Right lobe of liver (tissue), 4 donors: ENCODE measurements around the gene ZER1.

Source experiments
- POLR2A ChIP-seq: fragments of 450-650 bp; IDR thresholded peaks from one replicate; pipeline ENCODE4 v1.6.1; 2017; ENCODE audit warnings: antibody characterized with exemption, mild to moderate bottlenecking
- TF ChIP-seq, protein P1 (sequence below), 4 donors: fragments of 200-600 bp in 3 of 4; fragments of 450-650 bp in 1 of 4; IDR thresholded peaks; one replicate each; pipeline versions ENCODE4 v1.5.1 to v1.8.0; 2016 to 2022; ENCODE audit warnings: antibody characterized with exemption in 4 of 4, mild to moderate bottlenecking in 2 of 4
- donor health status: DM: no; HTN: no; CAD: no.
- donor health status: DM: no; HTN: no; CAD: no.
- donor health status: DM: no; HTN: yes; CAD: no.

GRCh38 chr9:128727640-128728248 is 44.0 kb downstream of the ZER1 start:
- TF ChIP-seq, protein P1, sequence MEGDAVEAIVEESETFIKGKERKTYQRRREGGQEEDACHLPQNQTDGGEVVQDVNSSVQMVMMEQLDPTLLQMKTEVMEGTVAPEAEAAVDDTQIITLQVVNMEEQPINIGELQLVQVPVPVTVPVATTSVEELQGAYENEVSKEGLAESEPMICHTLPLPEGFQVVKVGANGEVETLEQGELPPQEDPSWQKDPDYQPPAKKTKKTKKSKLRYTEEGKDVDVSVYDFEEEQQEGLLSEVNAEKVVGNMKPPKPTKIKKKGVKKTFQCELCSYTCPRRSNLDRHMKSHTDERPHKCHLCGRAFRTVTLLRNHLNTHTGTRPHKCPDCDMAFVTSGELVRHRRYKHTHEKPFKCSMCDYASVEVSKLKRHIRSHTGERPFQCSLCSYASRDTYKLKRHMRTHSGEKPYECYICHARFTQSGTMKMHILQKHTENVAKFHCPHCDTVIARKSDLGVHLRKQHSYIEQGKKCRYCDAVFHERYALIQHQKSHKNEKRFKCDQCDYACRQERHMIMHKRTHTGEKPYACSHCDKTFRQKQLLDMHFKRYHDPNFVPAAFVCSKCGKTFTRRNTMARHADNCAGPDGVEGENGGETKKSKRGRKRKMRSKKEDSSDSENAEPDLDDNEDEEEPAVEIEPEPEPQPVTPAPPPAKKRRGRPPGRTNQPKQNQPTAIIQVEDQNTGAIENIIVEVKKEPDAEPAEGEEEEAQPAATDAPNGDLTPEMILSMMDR (IDR thresholded peaks at IDR 0.05), result no peak
- TF ChIP-seq POLR2A, result no peak
